Fibroblast of gingiva (primary cell): ENCODE results near the gene NFIB.

Source experiments
- DNase-seq: peaks from one replicate; pipeline ENCODE4 v3.0.0-alpha.2; 2011; ENCODE audit warnings: low read depth

Gene NFIB

GRCh38 chr9:14318934-14319580, 5.1 kb upstream of the NFIB start:
- DNase-seq = no peak

- DNase-seq = no peak
Measured at GRCh38 chr9:14318361-14318760, 4.4 kb upstream of the NFIB start.

GRCh38 chr9:14317667-14318320, 3.9 kb upstream of the NFIB start:
- DNase-seq = no peak

- no peak for DNase-seq
Measured at GRCh38 chr9:14316602-14317300, 2.8 kb upstream of the NFIB start.

GRCh38 chr9:14315875-14316601, 2.1 kb upstream of the NFIB start:
- DNase-seq = peak; percentile 40

GRCh38 chr9:14314929-14315874, 1.3 kb upstream of the NFIB start:
- DNase-seq = peak; percentile 93

- peak; percentile 92 for DNase-seq
Measured at GRCh38 chr9:14314424-14314928, 535 bp upstream of the NFIB start.

GRCh38 chr9:14313378-14313940, 482 bp downstream of the NFIB start:
- peak; percentile 52 for DNase-seq

- no peak for DNase-seq
Measured at GRCh38 chr9:14312719-14313377, 1.1 kb downstream of the NFIB start.

- no peak for DNase-seq
Measured at GRCh38 chr9:14311956-14312685, 1.8 kb downstream of the NFIB start.

GRCh38 chr9:14311171-14311949, 2.6 kb downstream of the NFIB start:
- DNase-seq = no peak

GRCh38 chr9:14310311-14310710, 3.6 kb downstream of the NFIB start:
- no peak for DNase-seq

GRCh38 chr9:14309403-14309802, 4.5 kb downstream of the NFIB start:
- no peak for DNase-seq

GRCh38 chr9:14308853-14309145, 5.1 kb downstream of the NFIB start:
- no peak for DNase-seq

GRCh38 chr9:14307989-14308852, 5.7 kb downstream of the NFIB start:
- no peak for DNase-seq

- DNase-seq = no peak
Measured at GRCh38 chr9:14306672-14307660, 7.0 kb downstream of the NFIB start.

- no peak for DNase-seq
Measured at GRCh38 chr9:14306188-14306587, 7.8 kb downstream of the NFIB start.
